Heart left ventricle (tissue), 13 donors: ENCODE data around the gene SLC25A28.

Source experiments
- CTCF ChIP-seq, 12 donors: fragments of 200-600 bp; sonication (generic) in 4 of 12; IDR thresholded peaks; one replicate each; pipeline versions ENCODE4 v1.5.0 to v1.8.0; 2018 to 2022; ENCODE audit warnings: antibody characterized with exemption in 12 of 12, mild to moderate bottlenecking in 5 of 12
- POLR2A ChIP-seq, 2 donors: fragments of 450-650 bp; IDR thresholded peaks; one replicate each; pipeline ENCODE4 v1.6.1; 2017; ENCODE audit warnings: antibody characterized with exemption in 2 of 2, mild to moderate bottlenecking in 2 of 2, moderate library complexity in 2 of 2
- donor health status: ischemic (EF 13 %, LVEDD 7.1; RV severe dilation, severe dysfunction).
- donor health status: DM: no; HTN: yes; CAD: no.
- donor health status: DM: no; HTN: no; CAD: no.
- donor health status: ischemic (EF 25% LVEDD 6.9; RV normal size, moderate dysfunction).
- donor health status: ischemic (EF 25% LVEDD 5.7; RV mildly dilated, moderate dysfunction).
- donor health status: ischemic (EF 35%, LVEDD 5.7; RV mildly dilated, moderate dysfunction).
- donor health status: nonischemic (EF 11% LVEDD 7.7; RV severe dilation, severe dysfunction).
- donor health status: DM: yes; HTN: yes; CAD: no.
- donor health status: PGD.
- donor health status: ischemic (EF 29% LVEDD 5.4; RV normal size, mild dysfunction).
- donor health status: nonischemic (EF 23%, LVEDD 6.1; RV moderate dilation, normal function).

GRCh38 chr10:99631496-99631895 lies 11.3 kb upstream of the SLC25A28 start:
- no peak for TF ChIP-seq CTCF (IDR thresholded peaks at IDR 0.05)
- TF ChIP-seq POLR2A (IDR thresholded peaks at IDR 0.05), result no peak
